ENCODE results near the gene CFAP65. TPM values are rescaled to one million over a fixed set of nuclear protein-coding genes. Genes with fewer than 3 reads are reported as not detected.

Gene CFAP65
- total and polyA plus RNA-seq, 2 of the 4 experiments (the other 2 are of a cell fraction), result not detected

- Histone ChIP-seq H4K5ac (ENCODE audit: low read depth, low read length) (no peak overlapping the region), H3K56ac (ENCODE audit: extremely low read depth, insufficient read depth, low read length) (no peak overlapping the region), H2BK120ac (ENCODE audit: low read depth, low read length) (no peak overlapping the region), H2AK5ac (ENCODE audit: low read depth, low read length) (no peak overlapping the region), H3K23ac (ENCODE audit: low read depth, low read length) (no peak overlapping the region), H3K27ac (ENCODE audit: insufficient read depth, low read length) (no peak overlapping the region), H3K18ac (ENCODE audit: low read depth, low read length) (no peak overlapping the region), H3K9ac (ENCODE audit: low read depth, low read length) (no peak overlapping the region), H4K20me1 (ENCODE audit: insufficient read depth, low read length) (no peaks in the 10 kb centered on the region), H3K4me3 (ENCODE audit: insufficient read depth, low read depth, low read length) (no peak overlapping the region), H3K14ac (replicated peaks; ENCODE audit: low read depth, low read length) (no peak overlapping the region), H2BK5ac (ENCODE audit: low read depth, low read length, poor library complexity, severe bottlenecking) (no peak overlapping the region), H3K9me1 (ENCODE audit: insufficient read depth, low read length) (no peaks in the 10 kb centered on the region), H3K79me1 (ENCODE audit: low read depth in 1 of 2, low read length in 2 of 2) (no peaks in the 10 kb centered on the region), H3K4me1 (ENCODE audit: control insufficient read depth, insufficient read depth, low read length) (no peaks in the 10 kb centered on the region), H4K8ac (ENCODE audit: low read depth in 2 of 2, low read length in 2 of 2) (no peak overlapping the region), H3K4ac (ENCODE audit: low read depth, low read length) (no peak overlapping the region), H3K27me3 (ENCODE audit: control insufficient read depth, insufficient read depth, low read length) (peaks cover 42% of the 10 kb centered on the region), H2BK20ac (ENCODE audit: low read depth, low read length) (no peak overlapping the region), H2AK9ac (replicated peaks; ENCODE audit: low read depth, low read length, poor library complexity) (no peak overlapping the region), H2BK15ac (ENCODE audit: low read depth, low read length) (no peak overlapping the region), H3K9me3 (ENCODE audit: control insufficient read depth, insufficient read depth, low read length) (no peaks in the 10 kb centered on the region), H3K36me3 (ENCODE audit: control insufficient read depth, insufficient read depth, low read length) (no peaks in the 10 kb centered on the region), H2AFZ (replicated peaks; ENCODE audit: low read length, poor library complexity) (no peak overlapping the region), H4K91ac (ENCODE audit: insufficient read depth, low read depth, low read length) (no peak overlapping the region), H3K4me2 (ENCODE audit: low read depth, low read length) (no peak overlapping the region)
- intact Hi-C loops (cut with micrococcal nuclease) (no loop called here), dilution Hi-C loops (cut with HindIII; ENCODE audit: low sequenced_read_pairs, unreplicated experiment) (no loop called here), in situ Hi-C loops (cut with MboI; ENCODE audit: low sequenced_read_pairs) (no loop called here)
- no CpG with 5 or more reads among the region's 2 CpGs for WGBS, 2 experiments (ENCODE audit: extremely low coverage in 2 of 2, insufficient read length in 1 of 2)
- ATAC-seq (ENCODE audit: low read depth) (no peak), DNase-seq (no peak)
- ChIA-PET POLR2A (ENCODE audit: unreplicated experiment) (no interaction called here), CTCF (no interaction called here)
- TF ChIP-seq MXI1 (IDR thresholded peaks at IDR 0.05; ENCODE audit: borderline replicate concordance, low read depth, low read length) (no peak), ELK1 (IDR thresholded peaks at IDR 0.05; ENCODE audit: borderline replicate concordance, low read depth, low read length) (no peak), SMC3 (IDR thresholded peaks at IDR 0.05; ENCODE audit: low read depth, low read length) (no peak), CEBPB (IDR thresholded peaks at IDR 0.05; ENCODE audit: low read depth, low read length) (no peak), FOS (IDR thresholded peaks at IDR 0.05; ENCODE audit: low read depth, low read length) (no peak), USF2 (IDR thresholded peaks at IDR 0.05; ENCODE audit: low read depth, low read length) (no peak), MAZ (IDR thresholded peaks at IDR 0.05; ENCODE audit: borderline replicate concordance, low read depth, low read length) (no peak), CTCF (conservative IDR thresholded peaks at IDR 0.05; ENCODE audit: low read depth, low read length) (no peak), RAD21 (IDR thresholded peaks at IDR 0.05; ENCODE audit: low read length) (no peak), CHD1 (IDR thresholded peaks at IDR 0.05; ENCODE audit: low read depth, low read length) (no peak), RFX5 (IDR thresholded peaks at IDR 0.05; ENCODE audit: low read depth, low read length) (no peak), MAFK (IDR thresholded peaks at IDR 0.05; ENCODE audit: low read depth, low read length) (no peak), NFE2L2 (IDR thresholded peaks at IDR 0.05; ENCODE audit: low read depth, low read length) (no peak), POLR2A (IDR thresholded peaks at IDR 0.05; ENCODE audit: low read depth, low read length) (no peak)
- no TSS peak for BruUV-seq (replicated peaks)
Measured at GRCh38 chr2:219009294-219009693, 32.0 kb downstream of the CFAP65 start.

Data from IMR-90 (cell line).